Cerebellar cortex (tissue), 1 donor: ENCODE results near the gene CHERP.

Source experiments
- DNase-seq: peaks from one replicate; pipeline ENCODE4 v3.0.0-alpha.2; 2015; ENCODE audit warnings: low spot score

CHERP gene

DNA sequence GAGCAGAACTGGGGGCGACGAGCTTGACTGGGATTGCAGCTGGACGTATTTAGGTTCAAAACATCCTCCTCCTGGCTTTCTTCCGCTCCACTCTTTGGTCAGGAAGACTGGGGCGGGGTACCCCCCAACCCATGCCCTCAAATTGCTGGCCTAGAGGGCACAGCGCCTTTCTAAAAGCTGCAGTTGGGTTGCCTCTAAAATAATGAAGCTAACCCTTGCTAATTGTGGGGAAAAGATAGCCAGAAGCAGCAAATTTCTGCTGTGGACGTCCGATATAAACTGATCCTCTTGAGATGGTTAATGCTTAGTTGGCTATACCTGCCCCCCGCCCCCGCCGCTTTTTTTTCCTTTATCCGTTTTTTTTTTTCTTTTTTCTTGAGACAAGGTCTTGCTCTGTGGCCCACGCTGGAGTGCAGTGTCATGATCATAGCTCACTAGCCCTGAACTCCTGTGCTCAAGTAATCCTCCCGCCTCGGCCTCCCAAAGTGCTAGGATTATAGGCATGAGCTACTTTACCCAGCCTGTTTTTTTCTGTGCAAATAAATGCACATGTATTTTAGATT, 754 bp upstream of the CHERP start:
- no peak for DNase-seq

DNA sequence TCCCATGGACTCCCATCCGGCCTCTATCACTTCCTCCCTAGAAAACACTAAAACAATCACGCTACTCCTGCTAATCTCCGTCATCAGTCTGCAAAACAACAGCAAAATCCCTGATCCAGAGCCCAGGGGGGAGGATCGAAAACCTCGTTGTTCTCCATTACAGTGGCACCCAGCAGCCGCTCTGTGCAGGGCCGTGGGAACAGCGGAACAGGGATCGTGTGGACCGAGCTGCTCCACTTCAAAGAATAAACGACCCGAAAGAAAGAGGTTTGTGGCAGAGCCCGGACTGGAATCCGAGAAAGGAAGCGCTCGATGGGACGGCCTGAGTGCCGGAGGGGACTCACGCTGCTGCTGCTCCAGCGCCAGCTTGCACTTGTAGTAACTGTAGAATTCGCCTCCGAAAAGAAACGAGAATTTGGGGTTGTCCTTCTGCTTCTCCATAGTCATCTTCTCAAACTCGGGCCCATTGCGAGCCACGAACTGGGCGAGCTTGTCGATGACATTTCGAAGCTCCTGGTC, 652 bp downstream of the CHERP start:
- no peak for DNase-seq

DNA sequence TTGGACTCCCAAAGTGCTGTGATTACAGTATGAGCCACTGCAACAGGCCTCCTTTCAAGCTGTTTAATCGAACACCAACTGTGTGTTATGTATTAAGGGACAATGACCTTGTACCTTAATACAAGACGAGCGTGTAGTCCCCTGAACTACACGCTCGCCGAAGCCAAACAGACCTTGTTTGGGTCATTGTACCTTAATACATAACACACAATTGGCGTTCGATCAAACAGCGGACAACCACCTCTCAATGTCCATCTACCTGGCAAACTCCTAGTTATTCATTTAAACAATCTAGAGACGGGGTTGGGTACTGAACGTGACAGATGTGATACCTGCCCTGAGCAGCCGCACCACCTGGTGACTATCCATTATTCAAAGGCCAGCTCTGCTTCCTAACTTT, 1.3 kb downstream of the CHERP start:
- DNase-seq = no peak

DNA sequence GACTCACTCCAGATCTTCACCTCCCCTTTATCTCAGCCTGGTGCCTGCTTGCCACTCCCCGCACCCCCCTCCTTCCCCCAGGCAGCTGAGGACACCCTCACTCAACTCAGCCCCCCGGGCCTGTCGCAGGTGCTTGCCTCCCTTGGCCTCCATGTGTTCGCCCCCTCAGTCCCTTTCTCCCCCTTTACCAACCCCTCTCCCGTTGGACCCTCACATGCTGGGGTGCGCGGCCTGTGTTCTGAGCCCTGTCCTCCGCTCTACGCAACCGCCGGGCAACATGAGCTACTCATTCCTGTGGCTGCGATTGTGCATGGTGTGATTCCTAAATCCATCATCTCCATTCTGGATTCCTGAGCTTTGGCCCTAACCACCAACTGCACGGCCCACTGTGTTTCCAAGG, 5.1 kb downstream of the CHERP start:
- DNase-seq = no peak

DNA sequence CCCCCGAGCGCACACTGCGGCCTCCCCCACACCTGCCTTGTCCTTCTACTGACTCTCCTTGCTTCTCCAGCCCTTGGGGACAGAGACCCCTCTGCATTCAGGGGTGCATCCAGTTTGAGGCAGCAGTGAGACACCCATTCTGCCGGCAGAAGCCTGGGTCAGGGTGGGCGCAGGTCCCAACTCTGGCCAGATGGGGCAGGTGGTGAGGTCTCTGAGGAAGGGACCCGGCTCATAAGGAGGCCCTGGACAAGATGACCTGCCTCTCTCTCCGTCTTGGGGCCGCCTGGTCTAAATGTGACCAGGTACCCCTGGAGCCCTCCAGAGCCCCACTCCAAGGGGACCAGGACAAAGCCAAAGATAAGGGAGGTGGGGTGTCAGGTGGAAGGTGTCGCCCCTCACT, 6.1 kb downstream of the CHERP start:
- no peak for DNase-seq

DNA sequence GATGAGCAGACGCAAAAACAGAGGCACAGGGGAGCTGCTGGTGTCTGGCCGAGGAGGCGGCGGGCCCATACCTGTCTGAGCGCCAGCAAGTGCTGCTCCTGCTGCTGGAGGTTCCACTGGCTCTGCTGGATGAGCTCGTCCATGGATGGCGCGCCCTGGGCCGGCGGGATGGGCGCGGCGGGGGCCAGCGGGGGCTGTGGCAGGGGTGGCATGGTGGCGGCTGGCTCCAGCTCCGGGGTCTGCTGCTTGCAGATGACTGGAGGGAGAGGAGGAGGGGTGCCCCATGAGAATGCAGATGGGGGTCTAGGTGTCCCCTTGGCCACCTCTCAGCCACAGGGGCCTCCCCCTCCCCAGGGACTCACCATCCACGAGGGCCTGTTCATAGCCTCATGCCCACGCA, 6.9 kb downstream of the CHERP start:
- DNase-seq = no peak

DNA sequence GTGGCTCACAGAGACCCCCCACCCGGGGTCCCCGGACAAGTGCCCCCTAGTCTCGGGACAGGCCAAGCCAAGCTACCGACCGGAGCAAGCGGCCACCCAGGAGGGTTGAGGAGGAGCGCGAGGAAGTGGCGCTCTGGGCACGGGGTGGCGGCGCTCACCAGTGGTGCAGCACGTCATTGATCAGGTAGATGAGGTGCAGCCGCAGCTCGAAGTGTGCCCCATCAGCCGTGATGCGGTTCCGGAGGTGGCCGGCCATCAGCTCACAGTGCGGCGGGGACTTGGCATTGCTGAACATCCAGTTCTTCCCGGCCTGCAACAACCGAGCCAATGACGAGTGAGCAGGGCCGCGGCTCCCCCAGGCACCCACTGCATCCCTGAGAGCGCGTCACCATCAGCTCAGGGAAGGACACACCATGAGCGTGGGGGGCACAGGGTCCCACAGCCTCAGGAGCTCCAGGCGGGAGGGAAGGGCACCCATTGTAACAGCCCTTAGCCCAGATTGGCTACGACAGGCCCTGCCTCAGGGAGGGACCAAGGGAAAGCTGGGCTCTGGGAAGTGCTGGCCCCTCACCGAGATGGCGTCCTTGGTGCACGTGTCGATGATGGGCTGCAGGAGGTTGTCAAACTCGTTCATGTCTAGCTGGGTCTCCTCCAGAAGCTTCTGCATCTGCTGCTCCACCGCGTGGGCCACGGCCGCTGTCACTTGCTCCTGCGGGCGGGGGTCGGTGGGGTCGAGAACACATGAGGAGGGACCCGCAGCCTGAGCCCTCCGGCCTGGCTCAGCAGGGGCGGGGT, 9.6 kb downstream of the CHERP start:
- no peak for DNase-seq

DNA sequence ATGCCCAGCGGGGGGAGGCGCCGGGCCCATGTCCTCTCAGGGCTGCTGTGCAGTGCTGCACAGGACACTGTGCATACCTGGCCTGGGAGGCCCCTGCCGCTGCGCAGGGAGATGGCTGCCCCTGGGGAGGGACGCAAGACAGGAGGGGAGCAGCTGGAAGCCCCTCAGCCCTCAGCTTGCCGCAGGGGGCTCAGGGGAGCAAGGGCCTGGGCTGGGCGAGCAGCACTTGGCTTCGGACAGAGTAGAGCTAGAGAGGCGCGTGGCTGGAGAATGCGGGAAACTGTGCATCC, 10.9 kb downstream of the CHERP start:
- no peak for DNase-seq

DNA sequence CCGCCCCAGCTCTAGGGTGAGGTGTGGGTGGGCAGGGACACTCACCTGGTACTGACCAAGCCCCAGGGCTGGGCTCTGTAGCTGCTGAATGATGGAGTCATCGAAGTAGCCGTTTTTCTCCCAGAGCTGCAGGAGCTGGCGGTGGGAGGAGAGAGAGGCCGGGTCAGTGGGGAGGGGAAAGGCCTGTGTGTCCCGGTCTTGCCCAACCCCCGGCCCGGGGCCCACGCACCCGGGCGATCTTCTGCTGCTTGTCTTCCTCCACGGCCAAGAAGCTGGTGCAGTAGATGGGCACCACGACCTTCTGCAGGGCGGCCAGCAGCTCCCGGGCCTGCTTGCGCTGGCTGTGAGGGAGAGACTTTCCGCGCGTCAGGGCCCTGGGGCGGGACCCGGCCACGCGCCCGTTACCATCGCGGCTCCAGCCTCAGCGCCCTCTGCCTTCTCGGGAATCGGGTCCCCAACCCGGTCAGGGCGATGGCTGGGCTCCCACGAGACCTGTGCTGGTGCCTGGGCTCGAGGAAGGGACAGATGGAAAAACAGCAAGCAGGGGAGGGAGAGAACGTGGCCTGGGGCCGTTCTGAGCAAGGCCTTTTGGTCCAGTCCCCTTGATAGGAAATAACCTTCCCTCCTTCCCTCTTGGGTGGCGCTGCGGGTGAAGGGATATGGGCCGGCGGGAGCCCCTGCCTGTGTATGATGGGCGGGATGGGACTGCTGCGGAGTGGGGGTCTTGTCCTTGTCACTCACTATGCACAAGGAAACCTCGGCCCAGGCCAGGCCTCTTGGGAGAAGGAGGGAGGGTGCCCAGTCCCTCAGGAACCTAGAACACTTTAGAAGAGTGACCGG, 11.5 kb downstream of the CHERP start:
- no peak for DNase-seq

DNA sequence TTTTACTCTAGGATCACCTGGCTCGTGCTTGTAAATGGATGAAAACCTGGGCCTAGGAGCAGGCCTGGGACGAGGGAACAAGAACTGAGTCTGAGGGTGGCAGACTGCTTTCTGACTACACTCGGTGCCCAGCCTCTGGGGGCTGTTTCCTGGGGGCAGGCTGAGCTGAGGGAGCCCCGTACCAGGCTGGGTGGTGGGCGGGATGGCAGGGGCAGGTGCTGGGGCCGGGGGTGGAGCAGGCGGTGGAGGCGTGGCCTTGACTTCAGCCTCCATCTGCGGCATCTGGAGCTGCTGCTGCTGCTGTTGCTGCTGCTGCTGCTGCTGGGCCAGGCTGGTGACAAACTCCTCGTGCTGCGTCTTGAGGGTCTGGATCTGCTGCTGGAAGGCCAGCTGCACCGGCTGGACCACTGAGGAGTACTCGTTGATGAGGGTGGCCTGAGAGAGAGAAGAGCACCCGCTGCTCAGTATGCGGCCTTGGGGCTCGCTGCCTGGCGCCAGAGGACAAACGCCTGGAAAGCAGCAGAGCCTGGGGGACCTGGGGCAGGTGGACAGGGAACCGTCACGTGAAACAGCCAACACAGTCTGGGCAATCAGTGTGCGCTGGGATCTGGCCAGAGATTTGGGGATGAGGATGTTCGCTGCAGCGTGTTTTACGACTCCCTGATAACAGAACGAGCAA, 12.6 kb downstream of the CHERP start:
- no peak for DNase-seq

DNA sequence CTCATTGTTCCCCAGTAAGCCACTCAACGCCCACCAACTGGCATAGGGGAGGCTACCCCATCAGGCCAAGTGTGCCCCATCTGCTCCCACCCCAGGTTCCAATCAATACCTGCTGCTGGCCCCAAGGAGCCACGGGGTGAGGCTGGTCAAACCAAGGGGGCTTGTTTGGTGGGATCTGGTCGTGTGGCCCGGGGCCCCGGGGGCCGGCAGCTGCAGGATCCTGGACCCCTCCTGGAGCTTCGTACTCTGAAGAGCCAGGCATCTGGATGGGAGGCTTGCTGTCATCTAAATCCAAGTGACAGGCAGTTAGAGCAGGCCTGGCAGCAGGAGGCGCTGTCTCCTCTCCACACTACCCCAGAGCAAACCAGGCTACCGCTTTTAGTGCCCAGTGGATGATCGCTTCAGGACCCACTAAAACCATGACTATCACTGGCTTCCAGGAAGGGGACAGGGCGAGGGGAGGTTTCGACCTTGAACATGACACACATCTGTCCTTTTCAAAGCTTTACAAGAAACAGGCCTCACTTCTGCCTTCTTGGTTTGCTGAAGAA, 14.2 kb downstream of the CHERP start:
- peak; percentile 16 for DNase-seq

DNA sequence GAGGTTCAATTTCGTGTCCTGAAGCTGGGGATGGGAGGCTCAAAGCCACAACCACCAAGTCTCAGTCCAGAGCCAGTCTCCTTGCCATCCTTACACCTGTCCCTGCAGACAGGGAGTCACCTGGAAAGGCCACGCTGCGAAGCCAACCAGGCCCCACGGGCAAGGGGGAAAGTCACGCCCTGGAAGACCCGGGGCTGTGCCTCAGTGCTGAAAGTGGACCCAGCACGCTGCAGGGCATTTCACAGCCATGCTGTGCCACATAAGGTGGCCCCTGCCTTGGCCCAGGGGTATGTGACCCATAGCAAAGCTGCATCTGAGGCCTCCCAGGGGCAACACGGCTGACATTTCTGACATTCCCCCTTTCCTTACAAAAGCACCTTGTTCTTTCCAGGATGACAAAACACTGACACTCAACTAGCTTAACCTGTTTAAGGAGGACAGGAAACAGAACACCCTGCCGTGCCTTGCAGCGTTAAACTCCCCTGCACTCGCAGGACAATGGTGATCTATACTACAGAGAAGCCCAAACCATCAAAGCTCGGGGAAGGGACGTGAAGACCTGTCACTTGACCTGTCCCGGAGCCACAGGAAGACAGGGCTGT, 14.8 kb downstream of the CHERP start:
- no peak for DNase-seq

DNA sequence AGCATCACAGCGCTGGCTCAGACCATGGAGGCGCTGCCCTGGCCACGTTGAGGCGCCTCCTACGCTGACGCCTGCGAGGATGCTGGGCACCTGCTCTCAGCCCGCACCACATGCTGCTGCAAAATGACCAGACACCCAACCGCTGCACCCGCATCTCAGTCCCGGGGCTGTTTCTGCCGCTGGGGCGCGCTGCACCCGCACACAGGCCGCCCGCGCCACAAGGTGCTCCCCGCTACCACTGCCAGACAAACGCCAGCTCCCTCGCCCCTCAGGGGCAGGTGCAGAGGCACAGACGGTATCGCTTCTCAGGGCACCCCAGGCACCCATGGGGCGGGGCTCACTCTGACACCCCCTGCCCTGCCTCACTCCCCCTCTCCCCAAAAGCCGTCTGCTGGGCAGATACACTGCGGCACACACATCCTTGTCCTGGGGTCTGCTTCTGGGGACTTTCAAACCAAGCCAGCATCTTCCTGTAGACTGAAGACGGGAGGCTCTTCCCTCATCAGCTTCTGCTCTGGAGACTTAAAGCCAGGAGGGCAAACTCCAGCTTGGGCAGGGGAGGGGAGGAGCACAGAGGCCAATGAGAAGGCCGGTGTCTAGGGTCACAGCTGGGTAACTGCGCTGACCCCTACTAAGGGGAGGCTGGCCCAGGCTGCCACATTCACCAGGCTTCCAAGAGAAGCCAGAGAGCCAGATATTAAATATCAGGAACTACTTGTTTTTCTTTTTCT, 16.3 kb downstream of the CHERP start:
- DNase-seq = no peak

DNA sequence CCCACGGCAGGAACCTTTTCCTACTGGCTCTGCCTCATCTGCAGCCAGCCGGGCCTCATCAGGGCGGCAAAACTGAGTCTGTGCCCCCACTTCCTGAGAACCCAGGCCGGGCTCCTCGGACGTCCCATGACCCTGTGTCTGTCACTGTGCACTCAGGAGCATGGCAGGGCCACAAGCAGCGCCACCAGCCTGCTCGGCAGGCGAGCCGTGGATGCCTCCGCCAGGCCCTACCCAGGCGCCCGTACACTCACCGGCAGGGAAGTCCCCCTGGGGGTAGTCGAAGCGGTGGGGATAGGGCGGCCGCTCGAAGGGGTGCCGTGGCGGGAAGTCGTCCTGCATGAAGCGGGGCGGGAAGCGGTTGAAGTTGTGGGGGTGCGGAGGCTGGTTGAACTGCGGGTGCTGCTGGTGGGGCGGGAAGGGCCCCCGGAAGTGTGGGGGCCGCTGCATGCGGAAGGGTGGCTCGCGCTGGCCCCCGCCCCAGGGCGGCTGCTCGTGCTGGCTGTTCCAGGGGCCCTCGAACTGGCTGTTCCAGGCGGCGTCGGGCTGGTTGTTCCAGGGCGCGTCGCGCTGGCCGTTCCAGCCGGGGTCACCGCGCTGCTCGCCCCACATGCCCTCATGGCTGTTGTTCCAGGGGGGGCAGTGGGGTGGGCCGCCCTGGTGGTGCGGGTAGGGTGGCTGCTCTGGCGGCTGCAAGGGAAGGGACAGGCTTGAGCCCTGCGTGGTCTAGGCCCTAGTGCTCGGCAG, 17.1 kb downstream of the CHERP start:
- DNase-seq = no peak

DNA sequence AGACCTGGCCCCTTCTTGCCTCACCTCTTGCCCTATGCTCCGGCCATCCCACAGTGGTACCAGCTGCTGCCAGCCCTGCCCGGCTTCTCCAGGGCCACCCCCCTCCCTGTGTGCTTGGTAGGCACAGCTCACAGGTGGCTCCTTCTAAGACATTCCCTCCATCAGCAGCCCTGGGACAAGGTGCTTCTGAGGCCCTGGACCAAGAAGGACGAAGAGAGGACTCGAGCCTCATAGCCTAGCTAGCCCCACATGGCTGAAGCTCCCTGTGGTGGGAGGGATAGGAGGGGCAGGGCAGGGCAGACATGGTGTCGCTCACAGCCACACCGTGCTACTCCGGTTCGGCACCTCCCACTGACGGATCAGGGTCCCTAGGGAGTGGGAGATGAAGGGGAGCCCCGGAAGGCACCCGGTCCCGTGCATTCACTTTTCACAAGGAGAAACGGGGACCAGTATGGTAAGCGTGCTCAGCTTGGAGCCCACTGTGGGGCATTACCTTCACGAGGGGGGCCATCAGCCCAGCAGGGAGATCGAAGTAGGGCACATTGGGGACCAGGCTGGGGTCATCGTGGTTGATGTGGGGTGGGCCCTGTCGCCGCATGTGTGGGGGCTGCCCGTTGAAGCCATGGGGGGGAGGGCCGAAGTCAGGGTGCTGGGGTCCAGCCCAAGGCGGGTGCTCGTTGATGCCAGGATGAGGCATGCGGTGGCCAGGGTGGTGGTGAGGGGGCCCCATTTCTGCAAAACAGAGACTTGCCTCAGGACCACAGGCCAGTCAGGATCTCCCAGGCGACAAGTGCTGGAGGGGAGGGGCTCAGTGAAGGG, 19.5 kb downstream of the CHERP start:
- DNase-seq = no peak

DNA sequence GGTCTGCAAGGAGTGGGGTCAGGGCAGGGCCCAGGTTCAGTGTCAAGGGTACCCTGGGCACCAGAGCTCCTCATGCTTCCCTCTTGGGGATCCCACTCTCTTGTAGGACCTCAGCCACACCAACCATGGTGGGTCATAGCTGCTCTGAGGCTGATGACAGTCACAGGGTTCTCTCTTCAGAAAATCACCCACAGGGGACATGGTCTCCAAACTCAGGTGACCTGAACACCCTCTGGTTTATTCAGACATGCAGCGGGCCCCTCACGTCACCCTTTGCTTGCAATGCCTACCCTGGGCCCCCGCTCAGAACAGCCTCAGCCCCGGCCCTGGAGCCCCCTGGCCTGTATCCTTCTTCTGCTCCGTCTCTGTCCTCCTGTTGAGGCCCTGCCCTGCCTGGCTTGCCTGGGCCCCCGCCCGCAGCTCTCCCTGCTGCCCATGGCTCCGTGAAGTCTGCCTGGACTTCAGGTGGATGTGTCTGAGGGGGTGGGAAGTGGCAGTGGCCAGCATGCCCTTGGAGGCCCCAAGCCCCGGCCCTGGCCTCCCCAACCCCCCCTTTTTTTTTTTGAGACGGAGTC, 20.4 kb downstream of the CHERP start:
- DNase-seq = no peak

DNA sequence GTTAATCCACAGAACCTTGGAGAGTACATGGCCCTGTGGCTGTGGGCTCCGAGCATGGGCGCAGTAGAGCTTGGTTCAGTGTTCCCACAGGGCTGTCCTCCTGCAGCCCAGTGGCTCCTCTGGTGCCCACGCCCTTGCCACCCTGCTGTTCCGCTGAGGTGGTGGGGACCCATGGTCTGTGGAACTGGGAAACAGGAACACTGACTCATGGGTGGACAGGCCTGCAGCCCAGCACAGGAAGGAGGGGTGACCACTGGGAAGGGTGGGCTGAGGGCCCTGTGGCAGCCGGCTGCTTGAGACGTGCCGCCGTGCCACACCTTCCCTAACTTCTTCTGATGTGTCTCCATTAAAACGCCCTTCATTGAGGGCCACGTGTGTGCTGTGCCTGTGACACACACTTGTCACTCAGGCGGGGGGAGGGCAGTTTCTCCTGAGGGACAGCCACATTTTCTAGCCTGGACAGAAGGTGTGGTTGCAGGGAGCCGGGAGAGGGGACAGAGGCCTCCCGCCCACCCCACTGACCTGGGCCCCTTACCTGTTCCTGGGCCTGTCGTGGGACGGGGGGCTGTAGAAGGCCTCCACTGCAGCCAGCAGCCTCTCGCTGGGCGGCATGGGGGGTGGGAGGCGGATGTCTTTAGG, 21.1 kb downstream of the CHERP start:
- DNase-seq = no peak

DNA sequence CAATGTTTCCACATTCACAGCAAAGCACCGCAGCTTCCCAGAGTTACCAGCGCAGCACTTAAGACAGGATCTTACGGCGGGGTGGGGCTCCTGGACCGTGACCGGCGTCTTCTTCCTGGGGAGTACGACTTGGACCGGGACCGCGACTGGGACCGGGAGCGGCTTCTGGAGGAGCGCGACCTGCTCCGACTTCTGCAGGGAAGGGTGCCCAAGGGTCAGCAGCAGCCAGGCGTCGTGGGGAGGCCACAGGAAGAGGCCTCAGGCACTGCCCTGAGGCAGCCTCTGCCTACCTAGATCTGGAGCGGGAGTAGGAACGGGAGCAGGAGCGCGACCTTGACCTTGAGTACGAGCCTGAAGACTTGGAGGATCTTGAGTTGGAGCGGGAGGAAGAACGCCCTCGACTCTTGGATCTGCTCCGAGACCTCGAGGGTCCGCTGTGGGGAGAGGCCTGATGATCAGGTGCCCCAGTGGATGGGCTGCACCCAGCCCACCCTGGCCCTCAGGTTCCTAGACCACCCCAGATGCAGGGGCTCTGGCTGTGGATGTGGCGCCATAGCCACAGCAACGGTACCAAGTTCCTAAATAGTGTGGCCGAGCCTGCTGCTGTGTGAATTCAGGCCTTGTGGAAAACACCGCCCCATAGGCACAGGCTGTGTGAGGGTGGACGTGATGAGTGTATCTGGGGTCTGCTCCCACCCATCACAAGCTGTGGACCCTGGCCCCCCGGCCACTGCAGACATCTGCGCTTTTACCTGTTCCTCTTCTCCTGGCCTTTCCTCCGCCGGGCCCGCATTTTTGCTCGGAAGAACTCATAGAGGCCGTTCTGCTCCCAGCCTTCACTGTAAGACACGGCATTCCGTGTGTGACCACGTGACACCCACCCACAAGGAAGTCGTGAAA, 21.9 kb downstream of the CHERP start:
- DNase-seq = no peak
